Activated CD4-positive, alpha-beta T cell treated with anti-CD3 and anti-CD28 coated beads, Interleukin-2, amount 50 U/mL, for 1 hour (primary cell): ENCODE measurements around the gene GRAMD4.

Source experiments
- DNase-seq: peaks from one replicate; pipeline ENCODE4 v3.0.0-alpha.2; 2020

GRAMD4 gene

DNA sequence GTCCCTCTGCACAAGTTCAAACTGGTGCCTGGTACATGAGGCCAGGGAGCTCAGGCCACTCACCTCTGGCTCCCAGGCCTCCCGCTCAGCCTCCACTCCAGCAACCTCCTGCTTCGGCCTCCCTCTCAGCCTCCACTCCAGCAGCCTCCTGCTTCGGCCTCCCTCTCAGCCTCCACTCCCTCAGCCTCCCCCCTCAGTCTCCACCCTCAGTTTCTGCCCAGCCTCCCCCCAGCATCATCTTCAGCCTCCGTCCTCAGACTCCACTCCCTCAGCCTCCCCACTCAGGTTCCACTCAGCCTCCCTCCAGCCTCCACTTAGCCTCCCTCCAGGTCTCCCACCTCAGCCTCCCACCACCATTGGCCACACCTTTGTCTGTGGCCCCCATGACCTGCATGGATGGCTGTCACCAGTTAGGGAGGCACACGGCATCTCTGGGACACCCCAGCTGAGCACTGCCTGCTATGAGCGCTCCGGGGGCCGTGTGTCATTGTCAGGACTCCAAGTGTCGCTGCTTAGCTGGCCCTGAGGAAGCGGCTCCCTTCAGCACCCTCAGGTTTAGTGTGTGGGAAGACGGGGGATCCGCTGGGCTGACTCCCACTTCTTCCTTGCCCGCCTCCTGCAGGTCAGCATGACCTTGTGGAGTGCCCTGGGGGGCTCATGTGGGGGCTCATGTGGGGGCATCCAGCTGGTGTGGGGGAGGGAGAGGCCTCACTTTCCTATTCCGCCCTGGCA lies 39.0 kb downstream of the GRAMD4 start:
- DNase-seq, result no peak

DNA sequence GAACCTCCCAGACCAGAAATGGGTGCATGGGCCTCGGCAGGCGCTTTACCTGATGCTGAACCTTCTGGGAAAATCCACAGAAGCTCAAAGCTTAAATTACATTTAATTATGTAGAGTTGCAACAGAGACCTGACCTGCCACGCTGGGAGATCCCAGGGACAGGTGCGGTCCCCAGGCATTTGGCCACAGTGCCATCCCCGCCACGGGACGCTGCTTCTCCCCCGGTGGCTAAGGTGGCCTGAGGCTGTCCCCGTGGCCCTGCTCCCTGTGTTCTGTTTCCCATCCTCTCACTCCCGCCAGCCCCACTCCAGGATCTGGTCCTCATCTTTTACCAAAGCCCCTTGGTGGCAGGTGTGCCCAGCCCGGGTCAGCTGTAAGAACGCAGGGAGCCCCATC lies 39.6 kb downstream of the GRAMD4 start:
- DNase-seq, result no peak

DNA sequence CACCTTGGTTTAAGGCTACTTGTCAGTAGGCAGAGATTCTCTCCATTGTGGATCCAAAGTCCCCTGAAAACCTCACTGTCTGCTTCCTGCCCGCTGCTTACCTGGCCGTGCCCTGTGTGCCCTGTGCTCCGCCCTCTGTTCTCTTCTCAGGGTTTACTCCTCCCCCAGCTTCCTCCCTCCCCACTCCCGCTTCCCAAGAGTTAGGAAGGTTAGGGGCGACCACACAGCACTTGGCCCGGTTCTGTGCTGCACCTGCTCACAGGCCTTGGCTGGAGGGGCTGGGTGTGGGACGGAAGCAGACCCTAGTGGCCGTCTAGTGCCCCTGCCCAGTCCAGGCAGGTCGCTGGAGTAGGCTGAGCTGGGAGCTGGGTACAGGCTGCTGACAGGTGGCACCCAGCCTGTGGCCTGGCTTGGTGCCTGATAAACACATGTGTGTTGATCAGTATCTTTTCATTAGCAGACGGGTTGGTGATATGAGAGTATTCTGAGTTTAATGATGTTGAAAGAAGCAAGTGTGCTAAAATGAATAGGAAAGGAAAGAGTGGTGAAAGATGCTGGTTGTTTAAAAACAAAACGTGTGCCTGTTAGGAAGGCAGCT lies 40.5 kb downstream of the GRAMD4 start:
- DNase-seq, result peak; percentile 26

DNA sequence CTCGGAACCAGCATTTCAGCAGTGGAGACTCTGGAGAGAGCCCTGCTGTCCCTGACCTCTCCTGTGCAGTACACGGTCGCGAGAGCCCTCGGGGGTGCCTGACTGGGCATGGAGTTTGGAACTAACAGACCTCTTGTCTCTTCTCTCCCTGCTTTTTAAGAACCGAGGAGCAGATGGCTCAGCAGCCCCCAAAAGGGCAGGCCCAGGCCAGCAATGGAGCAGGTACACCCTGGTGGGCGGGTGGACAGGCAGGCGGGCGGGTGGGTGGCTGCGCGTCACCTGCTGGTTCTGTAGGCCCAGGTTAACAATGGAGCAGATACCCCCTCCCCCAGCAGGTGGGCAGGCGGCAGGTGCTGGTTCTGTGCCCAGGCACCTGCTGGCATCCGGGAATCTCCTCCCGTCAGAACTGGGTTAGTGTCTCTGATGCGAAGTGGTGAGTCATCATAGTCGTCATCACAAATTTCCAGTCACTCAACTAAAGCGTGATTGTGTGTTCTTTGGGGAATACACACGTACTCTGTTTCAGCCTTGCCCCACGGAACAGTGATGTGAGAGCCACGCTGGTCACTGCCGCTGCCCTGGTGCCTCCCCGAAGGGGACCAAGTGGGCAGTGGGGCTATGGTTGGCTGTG lies 41.1 kb downstream of the GRAMD4 start:
- peak; percentile 46 for DNase-seq

DNA sequence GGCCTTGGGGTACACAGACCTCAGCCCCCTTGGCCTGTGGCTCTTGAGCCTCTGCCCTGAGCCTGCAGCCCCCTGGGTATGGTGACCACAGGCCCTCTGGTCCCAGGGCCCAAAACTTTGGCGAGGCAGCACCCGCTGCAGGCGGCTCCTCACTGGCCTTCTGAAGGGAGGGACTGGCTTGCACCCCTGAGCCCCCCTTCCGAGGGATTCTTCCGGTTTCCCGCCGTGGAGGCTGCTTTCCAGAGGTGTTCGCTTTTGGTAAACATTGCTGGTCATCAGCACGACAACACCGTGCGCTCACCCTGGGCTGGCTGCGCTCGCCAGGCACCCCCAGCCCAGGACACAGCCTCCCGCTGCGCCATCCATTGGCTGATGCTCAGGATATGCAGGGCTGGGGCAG lies 42.0 kb downstream of the GRAMD4 start:
- DNase-seq, result no peak

DNA sequence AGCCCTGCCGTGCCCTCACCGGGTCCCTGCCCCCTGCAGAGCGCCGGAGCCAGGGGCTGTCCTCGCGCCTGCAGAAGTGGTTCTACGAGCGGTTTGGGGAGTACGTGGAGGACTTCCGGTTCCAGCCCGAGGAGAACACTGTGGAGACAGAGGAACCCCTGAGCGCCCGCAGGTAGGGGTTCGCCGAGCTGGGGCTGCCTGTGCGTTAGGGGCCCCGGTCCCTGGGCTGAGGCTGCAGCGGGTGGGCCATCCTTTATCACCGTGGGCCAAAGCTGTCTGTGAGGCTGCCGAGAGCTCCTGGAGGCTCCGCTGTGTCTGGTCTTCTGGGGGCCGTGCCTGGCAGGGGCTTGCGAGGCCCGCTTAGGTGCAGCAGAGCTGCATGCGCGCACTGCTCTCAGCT lies 42.8 kb downstream of the GRAMD4 start:
- DNase-seq, result no peak

DNA sequence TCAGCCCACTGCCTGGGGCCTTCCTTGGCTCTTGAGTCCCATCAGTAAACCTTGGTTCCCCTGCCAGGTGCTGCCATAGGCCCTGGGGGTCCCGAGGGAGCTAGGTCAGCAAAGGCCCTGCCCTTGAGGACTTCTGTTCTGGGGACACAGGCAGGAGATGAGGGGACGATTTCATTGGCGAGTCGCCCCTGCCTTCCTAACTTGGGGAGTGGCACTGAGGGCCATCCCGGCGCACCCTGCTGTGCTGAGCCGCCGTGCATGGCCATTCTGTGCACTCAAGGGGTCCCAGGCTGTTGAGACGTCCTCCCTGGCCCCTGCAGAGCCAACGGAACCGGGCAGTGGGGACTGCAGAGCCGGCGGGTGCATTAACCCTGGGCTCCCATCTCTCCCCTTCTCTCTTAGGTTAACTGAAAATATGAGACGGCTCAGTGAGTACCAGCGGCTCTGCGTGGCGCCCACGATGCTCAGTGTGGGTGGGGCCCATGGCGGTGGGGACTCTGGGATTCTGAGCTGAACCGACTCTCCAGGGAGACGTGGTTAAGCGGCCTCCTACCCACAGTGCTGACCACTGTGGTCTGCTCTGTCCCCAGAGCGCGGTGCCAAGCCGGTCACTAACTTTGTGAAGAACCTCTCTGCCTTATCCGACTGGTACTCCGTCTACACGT lies 43.4 kb downstream of the GRAMD4 start:
- no peak for DNase-seq

DNA sequence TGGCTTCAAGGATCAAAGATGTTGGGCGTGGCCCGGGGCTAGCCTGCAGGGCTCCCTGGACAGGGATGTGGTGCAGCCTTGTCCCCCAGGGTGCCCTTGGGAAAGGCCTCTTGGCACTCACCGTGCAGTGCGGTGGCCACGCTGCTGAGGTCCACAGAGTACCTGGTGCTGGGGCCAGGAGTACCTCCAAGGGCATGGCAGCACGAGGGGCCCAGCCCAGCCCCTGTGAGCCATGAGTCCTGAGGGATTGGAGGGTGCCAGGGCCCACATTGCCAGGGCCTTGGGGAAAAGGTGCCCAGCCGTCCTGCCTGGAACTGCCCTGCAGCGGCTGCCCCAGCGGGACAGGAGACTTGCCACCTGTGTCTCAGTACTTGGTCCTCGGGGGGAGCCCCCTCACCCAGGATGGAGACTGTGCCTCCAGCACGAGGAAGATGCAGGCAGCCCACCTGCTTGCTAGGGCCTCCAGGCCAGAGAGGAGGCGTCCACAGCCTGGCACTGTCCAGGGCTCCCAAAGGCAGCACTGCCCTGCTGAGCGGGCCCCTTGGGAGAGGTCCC lies 44.2 kb downstream of the GRAMD4 start:
- no peak for DNase-seq

DNA sequence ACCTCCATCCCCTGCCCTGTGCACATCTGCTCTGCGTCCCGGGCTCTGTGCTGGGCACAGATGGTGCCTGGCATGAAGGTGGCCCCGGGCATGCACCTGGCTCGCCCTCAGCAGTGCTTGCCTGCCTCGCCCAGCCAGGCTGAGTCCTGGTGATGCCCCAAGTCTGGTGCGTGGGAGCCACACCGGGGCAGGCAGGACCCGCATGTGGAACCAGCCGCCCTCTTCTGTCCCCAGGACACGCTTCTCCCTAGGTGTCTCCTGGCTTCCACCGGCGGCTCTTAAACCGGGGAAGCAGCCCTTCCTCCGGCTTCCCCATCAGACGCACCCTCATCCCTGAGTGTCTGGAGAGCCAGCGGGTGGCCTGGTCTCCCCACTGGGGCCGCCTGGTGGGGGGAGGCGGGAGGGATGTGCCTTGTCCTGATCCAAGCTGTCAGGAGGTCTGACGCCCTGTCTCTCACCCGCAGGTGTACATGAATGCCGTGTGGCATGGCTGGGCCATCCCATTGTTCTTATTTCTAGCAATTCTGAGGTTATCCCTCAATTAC lies 45.0 kb downstream of the GRAMD4 start:
- no peak for DNase-seq

DNA sequence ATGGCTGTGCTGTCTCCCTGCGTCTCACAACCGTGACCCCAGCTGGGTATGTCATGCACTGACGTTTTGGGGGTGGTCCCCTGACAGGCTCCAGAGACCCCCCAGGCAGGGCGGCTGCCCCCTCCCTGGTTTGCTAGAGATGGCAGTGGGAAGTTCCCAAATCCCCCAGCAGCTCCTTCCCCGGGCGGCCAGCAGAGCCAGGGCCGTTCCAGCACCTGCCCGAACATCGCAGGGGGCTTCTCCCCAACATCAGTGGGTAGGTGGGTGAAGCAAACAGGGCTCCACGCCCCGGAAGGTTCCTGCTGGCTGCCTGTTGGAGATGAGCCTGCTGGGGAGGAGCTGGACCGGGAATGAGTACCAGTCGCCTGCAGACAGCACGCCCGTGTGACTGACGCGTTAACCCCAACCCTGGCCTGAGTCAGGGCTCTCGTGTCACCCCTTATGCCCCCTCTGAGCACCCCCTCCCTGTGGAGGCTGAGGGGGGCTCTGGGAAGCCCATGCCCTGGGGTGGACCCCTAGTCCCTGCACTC lies 45.6 kb downstream of the GRAMD4 start:
- DNase-seq, result no peak

DNA sequence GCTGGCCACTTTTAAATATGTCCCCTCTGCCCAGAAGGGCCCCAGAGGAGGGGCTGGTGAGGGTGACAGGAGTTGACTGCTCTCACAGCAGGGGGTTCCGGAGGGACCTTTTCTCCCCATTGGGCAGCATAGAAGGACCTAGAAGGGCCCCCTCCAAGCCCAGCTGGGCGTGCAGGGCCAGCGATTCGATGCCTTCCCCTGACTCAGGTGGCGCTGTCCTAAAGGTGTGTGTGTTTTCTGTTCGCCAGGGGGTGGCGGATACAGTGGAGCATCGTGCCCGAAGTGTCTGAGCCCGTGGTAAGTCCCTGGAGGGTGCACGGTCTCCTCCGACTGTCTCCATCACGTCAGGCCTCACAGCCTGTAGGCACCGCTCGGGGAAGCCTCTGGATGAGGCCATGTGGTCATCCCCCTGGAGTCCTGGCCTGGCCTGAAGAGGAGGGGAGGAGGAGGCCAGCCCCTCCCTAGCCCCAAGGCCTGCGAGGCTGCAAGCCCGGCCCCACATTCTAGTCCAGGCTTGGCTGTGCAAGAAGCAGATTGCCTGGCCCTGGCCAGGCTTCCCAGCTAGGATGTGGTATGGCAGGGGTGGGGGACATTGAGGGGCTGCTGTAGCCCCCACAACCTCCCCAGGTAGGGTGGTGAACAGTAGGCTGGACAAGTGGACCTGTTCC lies 46.5 kb downstream of the GRAMD4 start:
- no peak for DNase-seq

DNA sequence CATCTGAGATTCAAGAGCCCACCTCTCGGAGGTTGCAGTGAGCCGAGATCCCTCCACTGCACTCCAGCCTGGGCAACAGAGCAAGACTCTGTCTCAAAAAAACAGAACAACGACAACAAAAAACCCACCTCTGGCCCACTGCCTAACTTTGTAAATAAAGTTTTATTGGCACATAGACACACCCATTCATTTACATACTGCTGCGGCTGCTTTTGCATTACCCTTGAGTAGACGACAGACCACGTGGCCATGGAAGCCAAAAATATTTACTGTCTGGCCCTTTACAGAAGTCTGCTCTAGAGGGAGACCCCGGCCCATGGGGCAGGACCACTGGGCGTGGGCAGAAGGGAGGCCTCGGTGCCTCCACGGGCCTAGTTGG lies 47.0 kb downstream of the GRAMD4 start:
- no peak for DNase-seq

DNA sequence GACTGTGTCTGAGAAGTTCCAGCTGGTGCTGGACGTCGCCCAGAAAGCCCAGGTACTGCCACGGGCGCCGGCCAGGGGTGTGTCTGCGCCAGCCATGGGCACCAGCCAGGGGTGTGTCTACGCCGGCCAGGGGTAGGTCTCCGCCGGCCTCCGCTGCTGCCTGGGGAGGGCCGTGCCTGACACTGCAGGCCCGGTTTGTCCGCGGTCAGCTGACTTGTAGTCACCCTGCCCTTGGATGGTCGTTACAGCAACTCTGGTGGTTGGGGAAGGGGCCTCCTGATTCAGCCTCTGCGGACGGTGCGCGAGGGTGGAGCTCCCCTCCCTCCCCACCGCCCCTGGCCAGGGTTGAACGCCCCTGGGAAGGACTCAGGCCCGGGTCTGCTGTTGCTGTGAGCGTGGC lies 47.9 kb downstream of the GRAMD4 start:
- no peak for DNase-seq

DNA sequence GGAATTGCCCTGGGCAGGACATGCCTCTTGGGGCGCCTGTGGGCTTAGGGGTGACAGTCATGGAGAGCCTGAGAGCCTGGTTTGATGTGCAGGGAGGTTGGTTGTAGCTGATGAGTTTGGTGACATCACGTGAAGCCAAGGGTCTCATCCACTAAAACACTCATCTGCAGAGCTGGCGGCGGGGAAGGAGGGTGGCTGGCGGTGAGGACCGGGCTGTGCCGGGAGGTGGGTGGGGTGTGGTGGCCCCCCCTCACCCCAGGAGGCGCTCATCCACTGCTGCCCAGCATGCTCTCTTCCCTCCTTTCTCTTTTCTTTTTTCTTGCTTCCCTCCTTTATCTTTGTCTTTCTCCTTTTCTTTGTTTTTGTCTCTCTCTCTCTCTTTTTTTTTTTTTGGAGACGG lies 49.0 kb downstream of the GRAMD4 start:
- no peak for DNase-seq

DNA sequence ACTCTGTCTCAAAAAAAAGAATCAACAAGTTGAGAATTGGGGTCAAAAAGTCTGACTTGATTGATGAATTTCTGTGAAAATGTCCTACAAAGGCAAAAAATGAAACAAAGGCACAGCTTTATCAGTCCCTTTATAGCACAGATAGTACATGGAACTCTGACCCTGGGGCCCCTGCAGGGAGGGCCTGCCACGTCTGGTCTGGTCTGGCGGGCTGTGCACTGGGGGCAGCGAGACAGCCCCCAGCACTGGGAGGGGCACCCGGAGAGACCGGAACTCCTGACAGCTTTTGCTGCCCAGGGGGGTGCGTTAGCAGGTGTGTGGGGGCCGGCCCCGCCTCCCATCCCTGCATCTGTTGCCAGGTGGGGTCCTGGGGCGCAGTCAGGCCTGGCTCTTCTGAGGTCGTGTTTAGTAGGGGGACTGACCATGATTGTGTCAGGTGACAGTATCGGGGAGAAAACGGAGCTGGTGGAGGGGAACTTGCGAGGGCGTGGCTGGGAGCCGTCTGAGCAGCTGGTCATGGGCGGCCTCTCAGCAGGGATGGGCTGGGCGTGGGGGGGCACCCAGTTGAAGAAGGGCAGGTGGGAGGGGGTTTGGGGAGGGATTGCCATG lies 51.7 kb downstream of the GRAMD4 start:
- no peak for DNase-seq

DNA sequence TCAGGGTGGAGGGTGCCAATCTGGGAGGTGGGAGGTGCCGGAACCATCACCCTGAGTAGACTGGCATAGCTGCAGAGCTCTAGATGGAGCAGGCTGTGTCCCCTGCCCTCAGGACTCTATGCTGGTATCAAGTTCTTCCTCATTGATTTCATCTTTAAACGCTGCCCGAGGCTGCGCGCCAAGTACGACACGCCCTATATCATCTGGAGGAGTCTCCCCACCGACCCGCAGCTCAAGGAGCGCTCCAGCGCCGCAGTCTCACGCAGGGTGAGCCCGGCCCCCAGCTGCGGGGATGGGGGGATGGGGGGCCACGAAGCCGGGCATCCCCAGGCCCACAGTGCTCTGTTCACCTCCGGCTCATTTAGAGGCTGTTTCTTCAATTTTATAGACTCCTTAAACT lies 52.5 kb downstream of the GRAMD4 start:
- no peak for DNase-seq

DNA sequence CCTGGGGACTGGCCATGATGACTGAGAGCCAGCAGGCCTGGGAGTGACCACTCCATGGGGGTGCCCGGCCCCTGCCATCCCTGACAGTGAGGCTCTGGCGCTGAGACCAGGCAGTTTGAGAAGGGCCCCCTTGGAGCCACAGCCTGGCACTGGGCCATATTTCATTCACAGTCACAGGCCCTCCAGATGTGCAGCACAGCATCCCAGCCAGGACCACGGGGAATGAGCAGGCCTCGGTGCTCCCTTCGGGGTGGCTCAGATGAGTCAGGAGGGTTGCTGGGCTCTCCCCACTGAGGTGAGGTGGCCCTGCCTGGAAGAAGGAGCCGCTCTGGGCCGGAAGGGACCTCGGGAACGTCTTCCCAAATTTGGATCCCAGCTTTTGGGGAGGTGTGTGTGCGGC lies 53.0 kb downstream of the GRAMD4 start:
- DNase-seq, result no peak

DNA sequence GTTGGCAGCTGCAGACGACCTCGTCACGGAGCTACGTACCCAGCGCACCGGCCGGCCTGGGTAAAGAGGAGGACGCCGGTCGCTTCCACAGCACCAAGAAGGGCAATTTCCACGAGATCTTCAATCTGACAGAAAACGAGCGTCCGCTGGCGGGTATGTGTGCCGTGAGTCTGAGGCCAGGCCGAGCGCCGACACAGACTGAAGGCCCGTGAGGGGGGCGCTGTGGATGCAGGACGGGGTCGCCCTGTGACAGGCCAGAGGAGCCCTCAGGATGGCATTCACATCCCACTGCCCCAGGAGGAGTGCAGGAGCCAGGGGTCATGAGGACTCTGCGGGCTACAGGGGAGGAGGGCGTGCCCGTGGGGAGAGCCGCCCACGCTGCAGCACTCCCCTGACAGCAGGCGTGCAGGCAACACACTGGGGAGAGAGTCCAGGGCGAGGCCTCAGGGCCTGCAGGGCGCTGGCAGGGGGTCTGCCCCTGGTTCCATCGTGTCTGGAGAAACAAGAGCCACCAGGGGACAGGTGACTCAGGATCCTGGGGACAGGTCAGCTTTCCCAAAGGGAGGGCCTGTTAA lies 53.6 kb downstream of the GRAMD4 start:
- DNase-seq, result peak; percentile 34

DNA sequence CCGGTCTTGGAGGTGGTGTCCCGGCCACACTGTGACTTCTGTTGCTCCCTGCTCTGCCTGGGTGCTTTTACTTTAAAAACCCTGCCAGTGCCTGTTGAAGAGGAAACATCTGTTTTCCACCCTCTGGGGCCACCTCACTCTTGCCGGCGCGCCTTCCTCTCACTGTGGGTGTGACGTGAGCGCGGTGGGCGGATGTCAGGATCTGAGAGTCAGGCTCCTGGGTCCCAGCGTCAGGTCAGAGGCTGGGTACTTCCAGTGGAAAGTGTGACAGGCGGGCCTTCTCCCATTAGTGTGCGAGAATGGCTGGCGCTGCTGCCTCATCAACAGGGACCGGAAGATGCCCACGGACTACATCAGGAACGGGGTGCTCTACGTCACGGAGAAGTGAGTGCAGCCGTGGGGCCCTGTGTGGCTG lies 54.2 kb downstream of the GRAMD4 start:
- peak; percentile 95 for DNase-seq

DNA sequence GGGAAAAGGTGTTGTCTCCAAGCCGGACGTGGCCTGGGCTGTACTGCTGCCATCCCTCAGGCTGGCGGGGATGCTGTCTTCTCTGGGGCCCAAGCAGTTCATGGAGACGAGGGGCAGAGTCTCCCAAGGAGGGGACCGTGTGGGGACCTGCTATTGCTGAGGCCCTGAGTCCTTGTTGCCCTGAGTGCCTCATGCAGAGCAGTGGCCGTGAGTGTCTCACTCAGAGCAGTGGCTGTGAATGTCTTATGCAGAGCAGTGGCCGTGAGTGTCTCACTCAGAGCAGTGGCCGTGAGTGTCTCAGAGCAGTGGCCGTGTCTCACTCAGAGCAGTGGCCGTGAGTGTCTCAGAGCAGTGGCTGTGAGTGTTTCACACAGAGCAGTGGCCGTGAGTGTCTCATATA lies 54.7 kb downstream of the GRAMD4 start:
- DNase-seq, result no peak

DNA sequence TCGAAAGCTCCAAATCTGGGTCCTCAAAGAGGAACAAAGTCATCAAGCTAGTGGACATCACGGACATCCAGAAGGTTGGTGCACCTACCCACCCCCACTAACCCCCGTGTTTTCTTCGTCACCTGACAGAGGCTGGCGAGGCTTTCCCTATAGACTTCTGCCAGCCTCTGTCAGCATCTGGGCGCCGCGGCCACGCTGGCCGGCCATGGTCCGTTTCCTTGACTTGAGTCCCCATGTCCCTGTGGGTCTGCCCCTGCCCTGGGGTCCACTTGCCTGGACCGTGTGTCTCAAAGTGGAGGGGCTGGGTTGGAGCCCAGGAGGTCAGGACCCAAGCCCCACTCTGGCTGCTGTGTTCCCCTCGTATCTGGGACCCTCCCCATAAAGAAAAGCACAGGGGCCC lies 55.3 kb downstream of the GRAMD4 start:
- DNase-seq, result no peak

DNA sequence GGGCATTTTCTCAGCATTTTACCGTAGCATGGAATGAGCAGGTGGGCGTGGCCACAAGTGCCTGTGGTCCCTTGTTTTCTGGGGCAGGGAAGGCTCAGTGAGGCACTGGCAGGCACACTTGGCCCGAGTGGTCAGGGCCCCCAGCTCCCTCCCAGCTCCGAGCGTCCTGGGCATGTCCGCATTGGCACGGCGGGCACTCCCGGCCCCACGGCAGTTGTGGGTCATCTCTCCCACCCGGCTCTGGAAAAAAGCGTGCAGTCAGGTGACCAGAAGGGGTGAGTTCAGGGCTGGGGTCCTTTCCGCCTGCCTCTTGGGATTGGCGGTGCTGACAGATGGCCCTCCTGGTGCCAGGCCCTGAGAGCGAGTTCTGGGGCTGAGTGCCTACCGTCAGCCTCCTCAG lies 55.8 kb downstream of the GRAMD4 start:
- DNase-seq, result no peak
